HG03469 (cell line): ENCODE measurements around the gene HCN3.
"Not testable (repeated sequence)": the region's sequence is repeated elsewhere in the genome, so short reads cannot be mapped to it uniquely, and the experiment has no call there.

ENCODE experiments used
- ATAC-seq: cut with Tn5 transposase; IDR thresholded peaks from one replicate; pipeline ENCODE4 v1.9.1; 2021; ENCODE audit warnings: mild to moderate bottlenecking, moderate library complexity, moderate number of reproducible peaks; ENCODE audit not compliant: unreplicated experiment

HCN3 gene

GRCh38 chr1:155328856-155329255, 51.6 kb downstream of the HCN3 start:
- not testable (repeated sequence) for ATAC-seq

GRCh38 chr1:155329980-155330598, 52.8 kb downstream of the HCN3 start:
- ATAC-seq, result no peak

GRCh38 chr1:155334962-155335361, 57.7 kb downstream of the HCN3 start:
- no peak for ATAC-seq
